ENCODE data around the gene SMIM10.
"Not testable (repeated sequence)": the region's sequence is repeated elsewhere in the genome, so short reads cannot be mapped to it uniquely, and the experiment has no call there.

DNA sequence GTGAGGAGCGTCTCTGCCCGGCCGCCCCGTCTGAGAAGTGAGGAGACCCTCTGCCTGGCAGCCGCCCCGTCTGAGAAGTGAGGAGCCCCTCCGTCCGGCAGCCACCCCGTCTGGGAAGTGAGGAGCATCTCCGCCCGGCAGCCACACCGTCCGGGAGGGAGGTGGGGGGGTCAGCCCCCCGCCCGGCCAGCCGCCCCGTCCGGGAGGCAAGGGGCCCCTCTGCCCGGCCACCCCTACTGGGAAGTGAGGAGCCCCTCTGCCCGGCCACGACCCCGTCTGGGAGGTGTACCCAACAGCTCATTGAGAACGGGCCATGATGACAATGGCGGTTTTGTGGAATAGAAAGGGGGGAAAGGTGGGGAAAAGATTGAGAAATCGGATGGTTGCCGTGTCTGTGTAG is 30.4 kb upstream of the SMIM10 start:
- TF ChIP-seq, protein P1, sequence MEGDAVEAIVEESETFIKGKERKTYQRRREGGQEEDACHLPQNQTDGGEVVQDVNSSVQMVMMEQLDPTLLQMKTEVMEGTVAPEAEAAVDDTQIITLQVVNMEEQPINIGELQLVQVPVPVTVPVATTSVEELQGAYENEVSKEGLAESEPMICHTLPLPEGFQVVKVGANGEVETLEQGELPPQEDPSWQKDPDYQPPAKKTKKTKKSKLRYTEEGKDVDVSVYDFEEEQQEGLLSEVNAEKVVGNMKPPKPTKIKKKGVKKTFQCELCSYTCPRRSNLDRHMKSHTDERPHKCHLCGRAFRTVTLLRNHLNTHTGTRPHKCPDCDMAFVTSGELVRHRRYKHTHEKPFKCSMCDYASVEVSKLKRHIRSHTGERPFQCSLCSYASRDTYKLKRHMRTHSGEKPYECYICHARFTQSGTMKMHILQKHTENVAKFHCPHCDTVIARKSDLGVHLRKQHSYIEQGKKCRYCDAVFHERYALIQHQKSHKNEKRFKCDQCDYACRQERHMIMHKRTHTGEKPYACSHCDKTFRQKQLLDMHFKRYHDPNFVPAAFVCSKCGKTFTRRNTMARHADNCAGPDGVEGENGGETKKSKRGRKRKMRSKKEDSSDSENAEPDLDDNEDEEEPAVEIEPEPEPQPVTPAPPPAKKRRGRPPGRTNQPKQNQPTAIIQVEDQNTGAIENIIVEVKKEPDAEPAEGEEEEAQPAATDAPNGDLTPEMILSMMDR (IDR thresholded peaks at IDR 0.05; ENCODE audit: borderline replicate concordance, extremely low read depth, low read length, poor library complexity, severe bottlenecking) = not testable (repeated sequence)
- not testable (repeated sequence) for TF ChIP-seq EZH2 (IDR thresholded peaks at IDR 0.05; ENCODE audit: borderline replicate concordance, low read depth, low read length, severe bottlenecking)
